Central memory CD8-positive, alpha-beta T cell (primary cell): Measurements from ENCODE around the gene GPR137B.
A peak's percentile ranks its signal among the peaks of the same experiment; 100 is the strongest.

ENCODE experiments used
- ATAC-seq: fragments of 150-1000 bp; cut with Tn5 transposase; replicated peaks from 2 replicates; pipeline ENCODE4 v1.10.0; 2022; ENCODE audit warnings: mild to moderate bottlenecking, moderate FRiP score, moderate number of reproducible peaks; ENCODE audit not compliant: poor library complexity, severe bottlenecking; ENCODE audit errors: extremely low read depth
- DNase-seq, 2 donors: peaks; one replicate each; pipeline ENCODE4 v3.0.0; 2021; ENCODE audit warnings: low spot score in 2 of 2
- H3K27ac Mint-ChIP-seq: one replicate; pipeline ENCODE4 v1.8.0; 2022; ENCODE audit warnings: low read depth, mild to moderate bottlenecking, moderate library complexity, mixed read lengths
- H3K27me3 Mint-ChIP-seq: one replicate; pipeline ENCODE4 v1.8.0; 2022; ENCODE audit warnings: mixed read lengths
- H3K36me3 Mint-ChIP-seq: one replicate; pipeline ENCODE4 v1.8.0; 2022; ENCODE audit warnings: mild to moderate bottlenecking, moderate library complexity, mixed read lengths; ENCODE audit not compliant: insufficient read depth
- H3K4me1 Mint-ChIP-seq: one replicate; pipeline ENCODE4 v1.8.0; 2022; ENCODE audit warnings: mixed read lengths
- H3K4me3 Mint-ChIP-seq: one replicate; pipeline ENCODE4 v1.8.0; 2022; ENCODE audit warnings: mild to moderate bottlenecking, moderate library complexity, mixed read lengths
- H3K9me3 Mint-ChIP-seq: one replicate; pipeline ENCODE4 v1.8.0; 2022; ENCODE audit warnings: mixed read lengths

The GPR137B gene

GRCh38 chr1:236141447-236142252 lies 689 bp upstream of the GPR137B start:
- Mint-ChIP-seq H3K4me3 (peak overlapping the region; percentile 86), H3K9me3 (no peaks in the 10 kb centered on the region), H3K4me1 (peaks cover 51% of the 10 kb centered on the region), H3K27me3 (peaks cover 22% of the 10 kb centered on the region), H3K36me3 (peaks cover 3% of the 10 kb centered on the region), H3K27ac (peak overlapping the region; percentile 74)
- ATAC-seq (no peak), DNase-seq (no peak)

GRCh38 chr1:236143104-236143948 lies 987 bp downstream of the GPR137B start:
- peaks cover 3% of the 10 kb centered on the region for H3K36me3 Mint-ChIP-seq
- peak overlapping the region; percentile 86 for H3K4me3 Mint-ChIP-seq
- peak; percentile 55 for ATAC-seq
- H3K4me1 Mint-ChIP-seq, result peaks cover 65% of the 10 kb centered on the region
- DNase-seq, result no peak
- H3K9me3 Mint-ChIP-seq, result no peaks in the 10 kb centered on the region
- H3K27ac Mint-ChIP-seq, result peak overlapping the region; percentile 72
- H3K27me3 Mint-ChIP-seq, result peaks cover 22% of the 10 kb centered on the region

- peaks cover 22% of the 10 kb centered on the region for H3K27me3 Mint-ChIP-seq
These were observed 1.7 kb downstream of the GPR137B start for GRCh38 chr1:236144033-236144432.

GRCh38 chr1:236144446-236145150 lies 2.3 kb downstream of the GPR137B start:
- peaks cover 78% of the 10 kb centered on the region for H3K4me1 Mint-ChIP-seq
- no peaks in the 10 kb centered on the region for H3K9me3 Mint-ChIP-seq
- H3K27me3 Mint-ChIP-seq, result peaks cover 21% of the 10 kb centered on the region
- no peak for ATAC-seq
- DNase-seq, result no peak
- H3K36me3 Mint-ChIP-seq, result peaks cover 3% of the 10 kb centered on the region
- peak overlapping the region; percentile 86 for H3K4me3 Mint-ChIP-seq
- H3K27ac Mint-ChIP-seq, result no peak overlapping the region

More at GRCh38 chr1:236144033-236144432, 1.7 kb downstream of the GPR137B start:
- Mint-ChIP-seq H3K27ac (no peak overlapping the region), H3K36me3 (peaks cover 3% of the 10 kb centered on the region), H3K9me3 (no peaks in the 10 kb centered on the region), H3K4me3 (peak overlapping the region; percentile 86), H3K4me1 (peaks cover 72% of the 10 kb centered on the region)
- ATAC-seq (no peak), DNase-seq (no peak)

GRCh38 chr1:236147068-236147467 lies 4.7 kb downstream of the GPR137B start:
- Mint-ChIP-seq H3K4me3 (no peak overlapping the region), H3K27me3 (no peaks in the 10 kb centered on the region), H3K9me3 (no peaks in the 10 kb centered on the region), H3K4me1 (peaks cover 73% of the 10 kb centered on the region), H3K36me3 (peaks cover 3% of the 10 kb centered on the region), H3K27ac (peak overlapping the region; percentile 48)
- ATAC-seq (no peak), DNase-seq (no peak)

GRCh38 chr1:236147521-236148469 lies 5.5 kb downstream of the GPR137B start:
- H3K4me3 Mint-ChIP-seq, result no peak overlapping the region
- ATAC-seq, result no peak
- no peak for DNase-seq
- H3K36me3 Mint-ChIP-seq, result peaks cover 5% of the 10 kb centered on the region
- no peaks in the 10 kb centered on the region for H3K9me3 Mint-ChIP-seq
- peaks cover 70% of the 10 kb centered on the region for H3K4me1 Mint-ChIP-seq
- peak overlapping the region; percentile 48 for H3K27ac Mint-ChIP-seq
- H3K27me3 Mint-ChIP-seq, result no peaks in the 10 kb centered on the region

GRCh38 chr1:236148470-236148845 lies 6.1 kb downstream of the GPR137B start:
- no peak overlapping the region for H3K4me3 Mint-ChIP-seq
- H3K4me1 Mint-ChIP-seq, result peaks cover 66% of the 10 kb centered on the region
- H3K36me3 Mint-ChIP-seq, result peaks cover 5% of the 10 kb centered on the region
- ATAC-seq, result no peak
- H3K9me3 Mint-ChIP-seq, result no peaks in the 10 kb centered on the region
- no peak for DNase-seq
- peak overlapping the region; percentile 32 for H3K27ac Mint-ChIP-seq
- no peaks in the 10 kb centered on the region for H3K27me3 Mint-ChIP-seq

- H3K27ac Mint-ChIP-seq, result peak overlapping the region; percentile 32
- DNase-seq, result no peak
- H3K27me3 Mint-ChIP-seq, result no peaks in the 10 kb centered on the region
- peaks cover 6% of the 10 kb centered on the region for H3K36me3 Mint-ChIP-seq
- H3K4me1 Mint-ChIP-seq, result peaks cover 59% of the 10 kb centered on the region
- ATAC-seq, result no peak
- H3K9me3 Mint-ChIP-seq, result no peaks in the 10 kb centered on the region
- no peak overlapping the region for H3K4me3 Mint-ChIP-seq
These were observed 6.8 kb downstream of the GPR137B start for GRCh38 chr1:236149003-236149595.

- H3K4me1 Mint-ChIP-seq, result peaks cover 56% of the 10 kb centered on the region
- DNase-seq (no peak), ATAC-seq (no peak)
- H3K27me3 Mint-ChIP-seq, result no peaks in the 10 kb centered on the region
- no peak overlapping the region for H3K27ac Mint-ChIP-seq
- H3K9me3 Mint-ChIP-seq, result no peaks in the 10 kb centered on the region
- peaks cover 4% of the 10 kb centered on the region for H3K36me3 Mint-ChIP-seq
- H3K4me3 Mint-ChIP-seq, result no peak overlapping the region
These were observed 7.4 kb downstream of the GPR137B start for GRCh38 chr1:236149696-236150228.

- Mint-ChIP-seq H3K4me1 (peaks cover 56% of the 10 kb centered on the region), H3K36me3 (peaks cover 5% of the 10 kb centered on the region), H3K9me3 (no peaks in the 10 kb centered on the region), H3K4me3 (no peak overlapping the region), H3K27me3 (no peaks in the 10 kb centered on the region), H3K27ac (no peak overlapping the region)
- no peak for ATAC-seq
- DNase-seq, result no peak
These were observed 8.1 kb downstream of the GPR137B start for GRCh38 chr1:236150311-236150955.

- Mint-ChIP-seq H3K27me3 (no peaks in the 10 kb centered on the region), H3K4me3 (no peak overlapping the region), H3K27ac (no peak overlapping the region), H3K9me3 (no peaks in the 10 kb centered on the region), H3K36me3 (peaks cover 9% of the 10 kb centered on the region), H3K4me1 (peaks cover 56% of the 10 kb centered on the region)
- DNase-seq (no peak), ATAC-seq (no peak)
These were observed 8.6 kb downstream of the GPR137B start for GRCh38 chr1:236150986-236151385.
